ENCODE data around the gene H19.

H19 gene

GRCh38 chr11:1968454-1969002, 29.1 kb downstream of the H19 start:
- no peak overlapping the region for H3K4me3 ChIP-seq (ENCODE audit: control insufficient read depth, low read depth, low read length)
- no peak for TF ChIP-seq CTCF (IDR thresholded peaks at IDR 0.05; ENCODE audit: control insufficient read depth, insufficient read depth, low read depth, low read length, missing control alignments)
- DNase-seq (ENCODE audit: low read depth), result no peak

GRCh38 chr11:1967641-1968225, 29.9 kb downstream of the H19 start:
- no peak for TF ChIP-seq CTCF (IDR thresholded peaks at IDR 0.05; ENCODE audit: control insufficient read depth, insufficient read depth, low read depth, low read length, missing control alignments)
- no peak for DNase-seq (ENCODE audit: low read depth)
- H3K4me3 ChIP-seq (ENCODE audit: control insufficient read depth, low read depth, low read length), result no peak overlapping the region

- no peak for DNase-seq (ENCODE audit: low read depth)
- TF ChIP-seq CTCF (IDR thresholded peaks at IDR 0.05; ENCODE audit: control insufficient read depth, insufficient read depth, low read depth, low read length, missing control alignments), result no peak
- no peak overlapping the region for H3K4me3 ChIP-seq (ENCODE audit: control insufficient read depth, low read depth, low read length)
Measured at GRCh38 chr11:1966531-1966930, 31.1 kb downstream of the H19 start.

GRCh38 chr11:1964955-1965354, 32.7 kb downstream of the H19 start:
- TF ChIP-seq CTCF (IDR thresholded peaks at IDR 0.05; ENCODE audit: control insufficient read depth, insufficient read depth, low read depth, low read length, missing control alignments), result no peak
- no peak for DNase-seq (ENCODE audit: low read depth)
- no peak overlapping the region for H3K4me3 ChIP-seq (ENCODE audit: control insufficient read depth, low read depth, low read length)

- DNase-seq (ENCODE audit: low read depth), result no peak
- H3K4me3 ChIP-seq (ENCODE audit: control insufficient read depth, low read depth, low read length), result no peak overlapping the region
- no peak for TF ChIP-seq CTCF (IDR thresholded peaks at IDR 0.05; ENCODE audit: control insufficient read depth, insufficient read depth, low read depth, low read length, missing control alignments)
Measured at GRCh38 chr11:1964348-1964747, 33.3 kb downstream of the H19 start.

GRCh38 chr11:1963864-1964263, 33.8 kb downstream of the H19 start:
- no peak overlapping the region for H3K4me3 ChIP-seq (ENCODE audit: control insufficient read depth, low read depth, low read length)
- no peak for DNase-seq (ENCODE audit: low read depth)
- no peak for TF ChIP-seq CTCF (IDR thresholded peaks at IDR 0.05; ENCODE audit: control insufficient read depth, insufficient read depth, low read depth, low read length, missing control alignments)
